A673 (cell line): Measurements from ENCODE around the gene PINLYP.

ENCODE experiments used
- CTCF ChIP-seq: fragments of 300-800, 200-600 bp; sonication (generic); conservative IDR thresholded peaks from 2 replicates; pipeline ENCODE4 v1.5.1; 2017; ENCODE audit warnings: low read depth, mild to moderate bottlenecking, antibody characterized with exemption, low read length, moderate library complexity, mixed read lengths
- EZH2 ChIP-seq: fragments of 200-600 bp; sonication (generic); IDR thresholded peaks from 2 replicates; pipeline ENCODE4 v1.6.1; 2017; ENCODE audit warnings: borderline replicate concordance, low read depth, mild to moderate bottlenecking, mixed read lengths, antibody characterized with exemption, low read length; ENCODE audit not compliant: poor library complexity, severe bottlenecking

GRCh38 chr19:43596842-43597461 lies 21.4 kb downstream of the PINLYP start:
- TF ChIP-seq CTCF (no peak), EZH2 (no peak)
